Umbilical cord (tissue), 2 donors: ENCODE data around the gene SLC2A10. TPM values are rescaled to one million over a fixed set of nuclear protein-coding genes. Genes with fewer than 3 reads are reported as not detected.

ENCODE experiments used
- DNase-seq: peaks from one replicate; pipeline ENCODE4 v3.0.0-alpha.2; 2015; ENCODE audit warnings: low spot score
- total RNA-seq: library from RNA; depleted of rRNA; stranded (reverse); fragments of >200 nt; gene quantifications from one replicate; pipeline ENCODE4 v1.2.3, GENCODE V29; 2014; ENCODE audit warnings: low replicate concordance; ENCODE audit not compliant: insufficient read depth

The SLC2A10 gene
- total RNA-seq, 1 donor from 2014 or later: 33.5 TPM

- no peak for DNase-seq
These were observed 6.8 kb upstream of the SLC2A10 start for GRCh38 chr20:46702447-46703203.

GRCh38 chr20:46703435-46703834 is 6.0 kb upstream of the SLC2A10 start:
- no peak for DNase-seq

- DNase-seq: peak; percentile 45
These were observed 4.6 kb upstream of the SLC2A10 start for GRCh38 chr20:46704714-46705377.

GRCh38 chr20:46705378-46705729 is 4.1 kb upstream of the SLC2A10 start:
- DNase-seq: peak; percentile 84

- no peak for DNase-seq
These were observed 3.2 kb upstream of the SLC2A10 start for GRCh38 chr20:46706242-46706641.

GRCh38 chr20:46708172-46708860 is 1.1 kb upstream of the SLC2A10 start:
- no peak for DNase-seq

- DNase-seq: no peak
These were observed 392 bp upstream of the SLC2A10 start for GRCh38 chr20:46709055-46709458.

- DNase-seq: no peak
These were observed 884 bp downstream of the SLC2A10 start for GRCh38 chr20:46710153-46710913.

GRCh38 chr20:46712056-46712636 is 2.7 kb downstream of the SLC2A10 start:
- no peak for DNase-seq

GRCh38 chr20:46713957-46714834 is 4.7 kb downstream of the SLC2A10 start:
- no peak for DNase-seq

GRCh38 chr20:46715292-46715756 is 5.9 kb downstream of the SLC2A10 start:
- DNase-seq: peak; percentile 54

- DNase-seq: no peak
These were observed 8.5 kb downstream of the SLC2A10 start for GRCh38 chr20:46717818-46718541.

- DNase-seq: no peak
These were observed 10.6 kb downstream of the SLC2A10 start for GRCh38 chr20:46720019-46720418.

- DNase-seq: no peak
These were observed 11.5 kb downstream of the SLC2A10 start for GRCh38 chr20:46720776-46721425.

- no peak for DNase-seq
These were observed 12.0 kb downstream of the SLC2A10 start for GRCh38 chr20:46721476-46721875.

- DNase-seq: no peak
These were observed 13.0 kb downstream of the SLC2A10 start for GRCh38 chr20:46722450-46722849.

- DNase-seq: no peak
These were observed 13.6 kb downstream of the SLC2A10 start for GRCh38 chr20:46723039-46723438.

- no peak for DNase-seq
These were observed 15.0 kb downstream of the SLC2A10 start for GRCh38 chr20:46724343-46724959.
